Ovary (tissue), 10 donors: Measurements from ENCODE around the gene FAM110A. TPM values are rescaled to one million over a fixed set of nuclear protein-coding genes. Genes with fewer than 3 reads are reported as not detected.
"Not testable (repeated sequence)": the region's sequence is repeated elsewhere in the genome, so short reads cannot be mapped to it uniquely, and the experiment has no call there.

ENCODE experiments used
- DNase-seq, 5 donors: peaks; one replicate each; pipeline ENCODE4 v3.0.0-alpha.2; 2019 to 2020
- H3K27ac ChIP-seq, 2 donors: fragments of 200-600 bp; one replicate each; pipeline versions ENCODE4 v1.5.1 to v1.8.0; 2019 to 2022
- H3K27me3 ChIP-seq: fragments of 200-600 bp; one replicate; pipeline ENCODE4 v1.8.0; 2022
- H3K36me3 ChIP-seq: fragments of 200-600 bp; sonication (generic); one replicate; pipeline ENCODE4 v1.5.1; 2019
- H3K4me1 ChIP-seq: one replicate; pipeline ENCODE4 v1.8.1; 2013; ENCODE audit warnings: mild to moderate bottlenecking, moderate library complexity; ENCODE audit not compliant: insufficient read depth
- H3K4me3 ChIP-seq: fragments of 200-600 bp; sonication (generic); one replicate; pipeline ENCODE4 v1.5.1; 2017
- H3K9me3 ChIP-seq, 2 donors: fragments of 200-600 bp in 1 of 2; sonication (generic) in 1 of 2; one replicate each; pipeline versions ENCODE4 v1.5.1 to v1.8.1; 2013 to 2019; ENCODE audit warnings: mild to moderate bottlenecking in 1 of 2, moderate library complexity in 1 of 2
- EP300 ChIP-seq: sonication (generic); formaldehyde crosslinking; IDR thresholded peaks from one replicate; pipeline ENCODE4 v1.6.1; 2017; ENCODE audit warnings: antibody characterized with exemption
- POLR2A ChIP-seq: fragments of 450-650 bp; IDR thresholded peaks from one replicate; pipeline ENCODE4 v1.6.1; 2017; ENCODE audit warnings: antibody characterized with exemption, mild to moderate bottlenecking, moderate library complexity
- WGBS, 3 donors: extraction: QIAGEN DNeasy Blood & Tissue Kit in 1 of 3; methylation state at CpG; one replicate each; pipeline versions ENCODE4 v1.1.5 to v1.1.7; 2013 to 2017; 5-methylcytosine and 5-hydroxymethylcytosine counted together
- intact Hi-C, 4 donors: fragments of 100-400 bp; cut with DNase I; formaldehyde crosslinking; loops; one replicate each; pipeline versions ENCODE4 v1.11.0 to v1.15.1; 2022 to 2023
- long read RNA-seq, 3 donors: library from polyadenylated mRNA in 2 of 3; unstranded in 2 of 3; transcript quantifications; one replicate each; pipeline ENCODE4 v2.0.0 and lab custom pipeline, GENCODE V29; 2021 to 2026
- polyA plus RNA-seq, 2 donors: library from polyadenylated mRNA; stranded (reverse); fragments of 200-250 nt in 1 of 2; fragments of 350-450 nt in 1 of 2; fragmentation: Illumina TruSeq in 1 of 2; extraction: RNeasy Lipid Tissue Mini Kit (QIAGEN cat#74804) in 1 of 2; gene quantifications; one replicate each; pipeline ENCODE4 v1.2.3, GENCODE V29; 2013 to 2014
- total RNA-seq, 7 donors: library from RNA; depleted of rRNA in 2 of 7; stranded (reverse); fragments of >200 nt in 2 of 7; fragmentation: NEBNext Ultra II Directional in 3 of 7; extraction: Animal tissue kit (Norgen Biotek cat#: 25700) in 3 of 7; gene quantifications; one replicate each; pipeline versions ENCODE4 v1.1.0 to v1.2.4, GENCODE V29; 2016 to 2023
- TF ChIP-seq, protein P1 (sequence below), 3 donors: fragments of 450-650 bp in 2 of 3; fragments of 200-600 bp in 1 of 3; IDR thresholded peaks; one replicate each; pipeline versions ENCODE4 v1.5.1 to v1.8.0; 2016 to 2022; ENCODE audit warnings: antibody characterized with exemption in 3 of 3, mild to moderate bottlenecking in 1 of 3
- donor health status: DM: no; HTN: no; CAD: no; lungs with moderate emphysema.
- donor health status: DM: no; HTN: no; CAD: no.
- donor health status: Bipolar disorder and iron deficiency.
- donor health status: DM: yes; HTN: yes; CAD: no.
- donor health status: DM: no; HTN: no; CAD: no.
- donor health status: DM: yes; HTN: yes; CAD: no.

Gene FAM110A
- 1 to 10 TPM; 2.3 to 6.6 (median 3.9) TPM for total RNA-seq
- polyA plus RNA-seq, result 1 to 10 TPM; 2.1 to 2.5 TPM
- long read RNA-seq, donor 1, transcript FAM110A-204 (2 exons, 1,809 nt), result major isoform, 6 of 8 reads
- long read RNA-seq, donor 1, partial matches to known transcripts, result 0 of 8 reads
- long read RNA-seq, donor 1, other reads (novel, unspliced or antisense), result 1 of 8 reads
- long read RNA-seq, donor 2, partial matches to known transcripts, result 0 of 4 reads
- long read RNA-seq, donor 2, other reads (novel, unspliced or antisense), result 0 of 4 reads
- long read RNA-seq, donor 3, partial matches to known transcripts, result 2 of 7 reads
- long read RNA-seq, donor 3, other reads (novel, unspliced or antisense), result 0 of 7 reads

DNA sequence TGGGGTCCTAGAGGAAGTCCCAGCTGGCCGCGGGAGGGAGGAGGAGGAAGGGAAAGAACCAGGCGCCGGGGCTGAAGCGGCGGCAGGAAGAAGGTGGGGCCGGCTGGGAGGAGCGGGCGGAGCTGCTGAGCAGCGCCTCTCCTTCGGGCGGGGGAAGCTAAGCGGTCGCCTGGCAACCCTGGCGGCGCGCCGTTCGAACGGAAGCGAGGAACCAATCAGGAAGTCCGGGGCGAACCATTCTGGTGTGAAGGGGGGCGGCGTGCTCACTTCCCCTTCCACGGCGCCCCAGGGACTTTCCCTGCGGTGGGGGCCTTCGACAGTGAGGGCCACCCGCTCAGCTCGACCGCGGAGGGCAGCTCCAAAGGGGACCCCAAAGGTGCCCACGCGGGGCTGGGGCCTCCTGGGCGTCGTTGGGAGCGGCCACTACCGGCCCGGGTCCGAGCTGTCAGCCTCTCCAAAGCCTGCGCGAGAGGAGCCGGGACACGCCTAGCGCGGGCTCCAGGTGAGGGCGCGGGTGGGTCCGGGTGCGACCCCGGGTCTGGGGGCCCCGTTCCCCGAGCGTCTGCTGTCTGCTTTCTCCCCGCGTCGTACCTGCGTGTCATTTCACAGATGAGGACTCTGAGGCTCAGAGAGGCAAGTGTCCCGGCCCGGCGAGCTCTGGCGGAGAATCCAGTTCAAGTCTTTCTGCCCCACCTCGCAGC is at the start of gene FAM110A:
Gene FAM110A (plus strand): TSS at position 266 of the 701 bp plus-strand sequence. CDS start 11,090 bp downstream, outside the sequence.
- no peaks in the 10 kb centered on the region for H3K36me3 ChIP-seq
- no peaks in the 10 kb centered on the region for H3K27me3 ChIP-seq
- H3K4me3 ChIP-seq, result peak within 1 kb of the TSS; percentile 89
- H3K27ac ChIP-seq, result peak within 1 kb of the TSS; percentile 55 to 60
- WGBS, 3 donors, result 0 to 1% (median 0%) methylated on average over 40 to 64 of the region's 64 CpGs
- intact Hi-C loops, result no loop called here
- H3K4me1 ChIP-seq, result peaks cover 6% of the 10 kb centered on the region
- TF ChIP-seq EP300, result peak; percentile 15
- TF ChIP-seq POLR2A, result no peak
- peak; percentile 95 to 97 (median 96) for DNase-seq
- no peaks in the 10 kb centered on the region for H3K9me3 ChIP-seq

GRCh38 chr20:787825-788224 is 45.7 kb upstream of the FAM110A start:
- TF ChIP-seq, protein P1, sequence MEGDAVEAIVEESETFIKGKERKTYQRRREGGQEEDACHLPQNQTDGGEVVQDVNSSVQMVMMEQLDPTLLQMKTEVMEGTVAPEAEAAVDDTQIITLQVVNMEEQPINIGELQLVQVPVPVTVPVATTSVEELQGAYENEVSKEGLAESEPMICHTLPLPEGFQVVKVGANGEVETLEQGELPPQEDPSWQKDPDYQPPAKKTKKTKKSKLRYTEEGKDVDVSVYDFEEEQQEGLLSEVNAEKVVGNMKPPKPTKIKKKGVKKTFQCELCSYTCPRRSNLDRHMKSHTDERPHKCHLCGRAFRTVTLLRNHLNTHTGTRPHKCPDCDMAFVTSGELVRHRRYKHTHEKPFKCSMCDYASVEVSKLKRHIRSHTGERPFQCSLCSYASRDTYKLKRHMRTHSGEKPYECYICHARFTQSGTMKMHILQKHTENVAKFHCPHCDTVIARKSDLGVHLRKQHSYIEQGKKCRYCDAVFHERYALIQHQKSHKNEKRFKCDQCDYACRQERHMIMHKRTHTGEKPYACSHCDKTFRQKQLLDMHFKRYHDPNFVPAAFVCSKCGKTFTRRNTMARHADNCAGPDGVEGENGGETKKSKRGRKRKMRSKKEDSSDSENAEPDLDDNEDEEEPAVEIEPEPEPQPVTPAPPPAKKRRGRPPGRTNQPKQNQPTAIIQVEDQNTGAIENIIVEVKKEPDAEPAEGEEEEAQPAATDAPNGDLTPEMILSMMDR (IDR thresholded peaks at IDR 0.05), result no peak
- TF ChIP-seq EP300 (no peak), POLR2A (no peak)
- 15 to 43% (median 34%) methylated on average over 1 of the region's 1 CpG for WGBS, 3 donors

GRCh38 chr20:791056-791455 is 42.5 kb upstream of the FAM110A start:
- intact Hi-C loops, result no loop called here
- Histone ChIP-seq H3K27ac (no peak overlapping the region), H3K27me3 (no peaks in the 10 kb centered on the region), H3K36me3 (no peaks in the 10 kb centered on the region), H3K9me3 (peaks cover 0 to 3% of the 10 kb centered on the region in 2 donors), H3K4me1 (no peaks in the 10 kb centered on the region), H3K4me3 (no peak overlapping the region)
- TF ChIP-seq POLR2A, result no peak
- no peak for TF ChIP-seq EP300
- TF ChIP-seq, protein P1 (IDR thresholded peaks at IDR 0.05), result no peak
- 44 to 64% (median 51%) methylated on average over 2 of the region's 2 CpGs for WGBS, 3 donors
- DNase-seq, result no peak

More at GRCh38 chr20:787825-788224, 45.7 kb upstream of the FAM110A start:
- no peaks in the 10 kb centered on the region for H3K36me3 ChIP-seq
- no peak overlapping the region for H3K27ac ChIP-seq
- intact Hi-C loops, result no loop called here
- no peak overlapping the region for H3K4me3 ChIP-seq
- no peaks in the 10 kb centered on the region for H3K4me1 ChIP-seq
- no peaks in the 10 kb centered on the region for H3K27me3 ChIP-seq
- H3K9me3 ChIP-seq, result no peaks in the 10 kb centered on the region
- DNase-seq, result no peak

DNA sequence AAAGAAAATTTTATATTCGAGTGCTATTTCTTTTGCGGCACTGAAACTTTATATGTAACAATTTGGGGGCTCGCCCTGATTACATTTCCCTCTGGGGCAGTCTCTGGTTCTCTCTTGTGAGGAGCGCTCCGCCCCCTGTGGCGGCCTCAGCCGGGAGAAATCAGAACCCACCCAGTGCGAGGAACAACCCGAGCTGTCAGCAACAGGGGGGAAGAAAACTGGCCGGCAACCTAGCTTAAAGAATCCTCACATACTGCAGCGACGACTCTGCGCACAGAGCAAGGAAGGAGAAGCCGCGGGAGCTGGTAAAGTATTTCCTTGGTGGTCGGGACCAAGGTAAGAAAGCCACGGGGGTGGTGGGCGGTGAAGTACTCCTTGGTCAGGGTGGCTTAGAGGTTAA is 41.3 kb upstream of the FAM110A start:
- no peaks in the 10 kb centered on the region for H3K4me1 ChIP-seq
- H3K4me3 ChIP-seq, result no peak overlapping the region
- H3K9me3 ChIP-seq, result peaks cover 0 to 3% of the 10 kb centered on the region in 2 donors
- no peak overlapping the region for H3K27ac ChIP-seq
- WGBS, 3 donors, result 91 to 97% (median 96%) methylated on average over 18 of the region's 18 CpGs
- H3K36me3 ChIP-seq, result no peaks in the 10 kb centered on the region
- TF ChIP-seq, protein P1 (IDR thresholded peaks at IDR 0.05), result no peak
- no peak for TF ChIP-seq EP300
- no peak for TF ChIP-seq POLR2A
- intact Hi-C loops, result no loop called here
- no peaks in the 10 kb centered on the region for H3K27me3 ChIP-seq
- no peak for DNase-seq

- no peak overlapping the region for H3K27ac ChIP-seq
- intact Hi-C loops, result no loop called here
- DNase-seq, result no peak
- no peaks in the 10 kb centered on the region for H3K36me3 ChIP-seq
- H3K9me3 ChIP-seq, result peaks cover 0 to 3% of the 10 kb centered on the region in 2 donors
- no peak for TF ChIP-seq POLR2A
- TF ChIP-seq EP300, result no peak
- TF ChIP-seq, protein P1 (IDR thresholded peaks at IDR 0.05), result no peak
- H3K4me3 ChIP-seq, result no peak overlapping the region
- no peaks in the 10 kb centered on the region for H3K4me1 ChIP-seq
- 82 to 89% (median 85%) methylated on average over 3 of the region's 3 CpGs for WGBS, 3 donors
- H3K27me3 ChIP-seq, result no peaks in the 10 kb centered on the region
Measured at GRCh38 chr20:796921-797320, 36.6 kb upstream of the FAM110A start.

- H3K9me3 ChIP-seq, intact Hi-C loops, H3K27ac ChIP-seq, H3K4me1 ChIP-seq, H3K4me3 ChIP-seq, DNase-seq, H3K27me3 ChIP-seq, H3K36me3 ChIP-seq: not testable (repeated sequence)
- 73 to 83% (median 81%) methylated on average over 5 of the region's 5 CpGs for WGBS, 3 donors
Measured at GRCh38 chr20:798746-799145, 34.8 kb upstream of the FAM110A start.

GRCh38 chr20:800026-800425 is 33.5 kb upstream of the FAM110A start:
- DNase-seq, intact Hi-C loops, H3K27ac ChIP-seq, H3K4me1 ChIP-seq, H3K27me3 ChIP-seq, H3K9me3 ChIP-seq, H3K4me3 ChIP-seq, H3K36me3 ChIP-seq: not testable (repeated sequence)
- 80 to 85% (median 83%) methylated on average over 7 of the region's 7 CpGs for WGBS, 3 donors
